HL-60 (cell line): ENCODE measurements around the gene KLHDC2.
"Not testable (repeated sequence)": the region's sequence is repeated elsewhere in the genome, so short reads cannot be mapped to it uniquely, and the experiment has no call there.

Source experiments
- DNase-seq, 2 experiments: peaks; one replicate each; pipeline ENCODE4 v3.0.0-alpha.2; 2010 to 2020; ENCODE audit warnings: low read depth in 1 of 2, low spot score in 1 of 2
- H3K27ac ChIP-seq: fragments of 250-450 bp; sonication (Bioruptor Pico); replicated peaks from 2 replicates; pipeline ENCODE4 v1.5.1; 2020; ENCODE audit warnings: mild to moderate bottlenecking, moderate library complexity
- H3K27me3 ChIP-seq: fragments of 250-450 bp; sonication (Bioruptor Pico); 2 replicates; pipeline ENCODE4 v1.5.1; 2021; ENCODE audit warnings: mild to moderate bottlenecking, moderate library complexity; ENCODE audit not compliant: insufficient read depth, poor library complexity, severe bottlenecking
- H3K4me3 ChIP-seq: replicated peaks from 2 replicates; pipeline ENCODE4 v1.5.1; 2011; ENCODE audit warnings: mild to moderate bottlenecking, control low read depth, low read length; ENCODE audit not compliant: insufficient read depth
- GABPA ChIP-seq: IDR thresholded peaks from 2 replicates; pipeline ENCODE4 v1.6.1; 2012; ENCODE audit warnings: low read depth
- POLR2AphosphoS5 ChIP-seq: IDR thresholded peaks from 2 replicates; pipeline ENCODE4 v1.6.1; 2012; ENCODE audit warnings: low read depth
- SPI1 ChIP-seq: IDR thresholded peaks from 2 replicates; pipeline ENCODE4 v1.6.1; 2012; ENCODE audit warnings: low read depth, mild to moderate bottlenecking, borderline replicate concordance
- long read RNA-seq: library from polyadenylated mRNA; unstranded; transcript quantifications from one replicate; pipeline ENCODE4 v2.0.0, GENCODE V29; 2020
- TF ChIP-seq, protein P1 (sequence below): IDR thresholded peaks from one replicate; pipeline ENCODE4 v1.5.1; 2011; ENCODE audit warnings: low read length, control low read depth, inconsistent platforms; ENCODE audit not compliant: insufficient read depth
- TF ChIP-seq, protein P2 (sequence below): IDR thresholded peaks from 2 replicates; pipeline ENCODE4 v1.6.1; 2012; ENCODE audit warnings: low read depth; ENCODE audit not compliant: insufficient replicate concordance

The KLHDC2 gene, protein sequence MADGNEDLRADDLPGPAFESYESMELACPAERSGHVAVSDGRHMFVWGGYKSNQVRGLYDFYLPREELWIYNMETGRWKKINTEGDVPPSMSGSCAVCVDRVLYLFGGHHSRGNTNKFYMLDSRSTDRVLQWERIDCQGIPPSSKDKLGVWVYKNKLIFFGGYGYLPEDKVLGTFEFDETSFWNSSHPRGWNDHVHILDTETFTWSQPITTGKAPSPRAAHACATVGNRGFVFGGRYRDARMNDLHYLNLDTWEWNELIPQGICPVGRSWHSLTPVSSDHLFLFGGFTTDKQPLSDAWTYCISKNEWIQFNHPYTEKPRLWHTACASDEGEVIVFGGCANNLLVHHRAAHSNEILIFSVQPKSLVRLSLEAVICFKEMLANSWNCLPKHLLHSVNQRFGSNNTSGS
- long read RNA-seq, full-length matches to known transcripts: 211 of 253 reads
- long read RNA-seq, partial matches to known transcripts: 11 of 253 reads
- long read RNA-seq, other reads (novel, unspliced or antisense): 31 of 253 reads

DNA sequence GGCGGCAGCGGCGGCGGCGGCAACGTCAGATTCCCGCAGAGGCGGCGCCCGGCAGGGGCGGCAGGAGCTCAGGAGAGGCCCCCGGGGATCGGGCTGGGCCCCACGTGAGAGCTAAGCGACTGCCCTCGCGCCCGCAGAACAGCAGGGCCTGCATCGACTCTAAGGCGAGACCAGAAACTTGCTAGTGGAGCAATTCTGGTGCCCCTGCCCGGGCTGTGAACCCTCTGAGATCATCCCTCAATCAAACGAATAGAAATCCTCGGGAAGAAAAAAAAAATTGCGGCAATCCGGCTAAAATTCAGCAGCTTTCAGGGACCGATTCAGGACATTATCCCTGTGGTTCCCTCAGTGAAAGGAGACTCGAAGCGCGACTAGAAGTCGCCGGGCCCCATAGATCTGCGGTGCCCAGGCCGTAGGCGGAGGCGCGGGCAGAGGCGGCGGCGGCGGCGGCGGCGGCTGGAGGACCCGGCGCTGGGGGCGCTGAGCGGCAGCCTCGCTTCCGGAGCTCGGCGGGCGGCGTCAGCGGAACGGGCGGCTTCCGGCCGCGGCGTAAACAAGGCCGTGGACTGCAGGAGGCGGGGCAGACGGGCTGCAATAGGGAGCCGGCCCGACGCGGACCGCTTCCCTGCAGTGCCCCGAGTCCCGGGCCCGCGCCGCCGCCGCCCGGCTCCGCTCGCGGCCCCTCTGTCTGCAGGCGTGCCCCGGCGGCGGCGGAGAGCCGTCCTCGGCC is at the start of gene KLHDC2:
Gene KLHDC2, plus strand, starts transcription at position 583 of the 730 bp plus-strand sequence. CDS start 316 bp downstream, outside the sequence.
- TF ChIP-seq, protein P1, sequence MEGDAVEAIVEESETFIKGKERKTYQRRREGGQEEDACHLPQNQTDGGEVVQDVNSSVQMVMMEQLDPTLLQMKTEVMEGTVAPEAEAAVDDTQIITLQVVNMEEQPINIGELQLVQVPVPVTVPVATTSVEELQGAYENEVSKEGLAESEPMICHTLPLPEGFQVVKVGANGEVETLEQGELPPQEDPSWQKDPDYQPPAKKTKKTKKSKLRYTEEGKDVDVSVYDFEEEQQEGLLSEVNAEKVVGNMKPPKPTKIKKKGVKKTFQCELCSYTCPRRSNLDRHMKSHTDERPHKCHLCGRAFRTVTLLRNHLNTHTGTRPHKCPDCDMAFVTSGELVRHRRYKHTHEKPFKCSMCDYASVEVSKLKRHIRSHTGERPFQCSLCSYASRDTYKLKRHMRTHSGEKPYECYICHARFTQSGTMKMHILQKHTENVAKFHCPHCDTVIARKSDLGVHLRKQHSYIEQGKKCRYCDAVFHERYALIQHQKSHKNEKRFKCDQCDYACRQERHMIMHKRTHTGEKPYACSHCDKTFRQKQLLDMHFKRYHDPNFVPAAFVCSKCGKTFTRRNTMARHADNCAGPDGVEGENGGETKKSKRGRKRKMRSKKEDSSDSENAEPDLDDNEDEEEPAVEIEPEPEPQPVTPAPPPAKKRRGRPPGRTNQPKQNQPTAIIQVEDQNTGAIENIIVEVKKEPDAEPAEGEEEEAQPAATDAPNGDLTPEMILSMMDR: no peak
- TF ChIP-seq, protein P2, sequence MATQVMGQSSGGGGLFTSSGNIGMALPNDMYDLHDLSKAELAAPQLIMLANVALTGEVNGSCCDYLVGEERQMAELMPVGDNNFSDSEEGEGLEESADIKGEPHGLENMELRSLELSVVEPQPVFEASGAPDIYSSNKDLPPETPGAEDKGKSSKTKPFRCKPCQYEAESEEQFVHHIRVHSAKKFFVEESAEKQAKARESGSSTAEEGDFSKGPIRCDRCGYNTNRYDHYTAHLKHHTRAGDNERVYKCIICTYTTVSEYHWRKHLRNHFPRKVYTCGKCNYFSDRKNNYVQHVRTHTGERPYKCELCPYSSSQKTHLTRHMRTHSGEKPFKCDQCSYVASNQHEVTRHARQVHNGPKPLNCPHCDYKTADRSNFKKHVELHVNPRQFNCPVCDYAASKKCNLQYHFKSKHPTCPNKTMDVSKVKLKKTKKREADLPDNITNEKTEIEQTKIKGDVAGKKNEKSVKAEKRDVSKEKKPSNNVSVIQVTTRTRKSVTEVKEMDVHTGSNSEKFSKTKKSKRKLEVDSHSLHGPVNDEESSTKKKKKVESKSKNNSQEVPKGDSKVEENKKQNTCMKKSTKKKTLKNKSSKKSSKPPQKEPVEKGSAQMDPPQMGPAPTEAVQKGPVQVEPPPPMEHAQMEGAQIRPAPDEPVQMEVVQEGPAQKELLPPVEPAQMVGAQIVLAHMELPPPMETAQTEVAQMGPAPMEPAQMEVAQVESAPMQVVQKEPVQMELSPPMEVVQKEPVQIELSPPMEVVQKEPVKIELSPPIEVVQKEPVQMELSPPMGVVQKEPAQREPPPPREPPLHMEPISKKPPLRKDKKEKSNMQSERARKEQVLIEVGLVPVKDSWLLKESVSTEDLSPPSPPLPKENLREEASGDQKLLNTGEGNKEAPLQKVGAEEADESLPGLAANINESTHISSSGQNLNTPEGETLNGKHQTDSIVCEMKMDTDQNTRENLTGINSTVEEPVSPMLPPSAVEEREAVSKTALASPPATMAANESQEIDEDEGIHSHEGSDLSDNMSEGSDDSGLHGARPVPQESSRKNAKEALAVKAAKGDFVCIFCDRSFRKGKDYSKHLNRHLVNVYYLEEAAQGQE: no peak
- TF ChIP-seq POLR2AphosphoS5 (peak; percentile 29; the same call in 1 of the 2 replicates), GABPA (peak; percentile 78), SPI1 (no peak)
- Histone ChIP-seq H3K27me3 (no peaks in the 10 kb centered on the region), H3K4me3 (peak within 1 kb of the TSS; percentile 82), H3K27ac (peak within 1 kb of the TSS; percentile 93)
- peak; percentile 64 to 88 for DNase-seq

DNA sequence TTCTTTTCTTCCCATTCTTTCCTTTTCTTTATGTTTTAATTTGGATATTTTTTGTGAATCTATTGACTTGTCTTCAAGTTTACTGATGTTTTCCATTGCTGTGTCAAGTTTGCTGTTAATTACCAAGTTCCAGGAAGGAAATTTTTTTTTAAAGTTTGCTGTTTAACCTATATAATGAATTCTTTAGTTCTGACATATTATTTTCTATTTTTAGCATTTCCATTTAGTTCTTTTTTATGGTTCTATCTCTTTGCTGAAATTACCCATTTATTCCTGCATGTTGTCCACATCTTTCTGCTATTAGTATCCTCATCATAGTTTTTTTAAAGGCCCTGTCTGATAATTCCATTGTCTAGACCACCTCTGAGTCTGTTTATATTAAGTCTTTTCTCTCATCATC is 47.2 kb upstream of the KLHDC2 start:
- Histone ChIP-seq H3K4me3 (no peak overlapping the region), H3K27ac (no peak overlapping the region), H3K27me3 (no peaks in the 10 kb centered on the region)
- TF ChIP-seq, protein P2: no peak
- TF ChIP-seq POLR2AphosphoS5 (no peak), GABPA (no peak), SPI1 (no peak)
- TF ChIP-seq, protein P1: no peak
- no peak for DNase-seq

DNA sequence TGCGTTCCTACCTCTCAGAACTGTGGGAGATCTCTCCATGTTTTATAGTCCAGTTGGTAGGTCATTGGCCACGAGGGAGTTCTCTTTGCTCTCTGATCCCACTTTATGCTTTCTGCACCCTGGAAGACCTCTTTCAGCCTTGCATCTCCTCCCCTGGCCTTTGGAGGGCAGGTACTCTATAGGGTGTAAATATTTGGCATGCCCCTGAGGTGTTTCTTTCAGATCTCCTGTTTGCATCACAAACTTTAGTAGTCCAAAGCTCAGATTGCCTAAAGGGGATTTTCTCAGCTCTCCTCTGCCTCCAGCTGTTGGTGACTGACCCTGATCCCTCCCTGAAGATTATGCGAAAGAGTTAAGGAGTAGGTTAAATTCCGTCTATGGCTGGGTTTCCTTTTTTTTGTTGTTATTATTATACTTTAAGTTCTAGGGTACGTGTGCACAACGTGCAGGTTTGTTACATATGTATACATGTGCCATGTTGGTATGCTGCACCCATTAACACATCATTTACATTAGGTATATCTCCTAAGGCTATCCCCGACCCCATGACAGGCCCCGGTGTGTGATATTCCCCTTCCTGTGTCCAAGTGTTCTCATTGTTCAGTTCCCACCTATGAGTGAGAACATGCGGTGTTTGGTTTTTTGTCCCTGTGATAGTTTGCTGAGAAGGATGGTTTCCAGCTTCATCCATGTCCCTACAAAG is 46.1 kb upstream of the KLHDC2 start:
- not testable (repeated sequence) for H3K27me3 ChIP-seq, DNase-seq, H3K4me3 ChIP-seq, H3K27ac ChIP-seq

DNA sequence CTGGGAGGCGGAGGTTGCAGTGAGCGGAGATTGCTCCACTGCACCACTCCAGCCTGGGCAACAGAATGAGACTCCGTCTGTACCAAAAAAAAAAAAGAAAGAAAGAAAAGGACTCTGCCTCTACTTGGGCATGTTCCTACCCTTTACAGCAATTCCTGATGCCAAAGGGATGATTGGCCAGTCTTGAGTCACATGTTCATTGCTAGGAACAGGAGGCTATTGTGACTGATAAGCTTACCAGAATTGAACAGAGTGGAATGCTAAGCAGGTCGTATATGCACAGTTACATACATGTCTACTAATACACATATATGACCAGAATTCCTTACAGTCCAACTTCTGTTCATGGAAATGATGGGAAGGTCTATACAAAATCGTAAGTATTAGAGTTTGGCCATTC is 40.8 kb upstream of the KLHDC2 start:
- TF ChIP-seq GABPA: no peak
- no peak for TF ChIP-seq SPI1
- no peak for TF ChIP-seq POLR2AphosphoS5
- TF ChIP-seq, protein P1: no peak
- TF ChIP-seq, protein P2: no peak

More for the DNA sequence above, 40.8 kb upstream of the KLHDC2 start:
- no peak overlapping the region for H3K27ac ChIP-seq
- DNase-seq: no peak
- H3K4me3 ChIP-seq: no peak overlapping the region
- H3K27me3 ChIP-seq: no peaks in the 10 kb centered on the region
